ENCODE data around the gene NTRK2.

- TF ChIP-seq CTCF (conservative IDR thresholded peaks at IDR 0.05; ENCODE audit: low read depth, low read length) = no peak
- no peak for TF ChIP-seq EZH2 (IDR thresholded peaks at IDR 0.05; ENCODE audit: borderline replicate concordance, low read depth, low read length, poor library complexity, severe bottlenecking)
These were observed 87.2 kb downstream of the NTRK2 start for GRCh38 chr9:84756731-84757130.

Data from A673 (cell line).